PC-3 (cell line): ENCODE results near the gene COL6A2. TPM values are rescaled to one million over a fixed set of nuclear protein-coding genes. Genes with fewer than 3 reads are reported as not detected.

Experiments
- ATAC-seq: fragments of 200-7000 bp; cut with Tn5 transposase; 2 replicates; pipeline ENCODE4 v1.9.1; 2020; ENCODE audit warnings: mild to moderate bottlenecking, moderate library complexity
- BruUV-seq: library from RNA; stranded (reverse); fragments of 400-500 nt; replicated peaks from 2 replicates; lab custom pipeline; 2021; lab: Mats Ljungman, UMichigan
- CTCF ChIA-PET: fragments of 300-600 bp; sonication (Branson Sonifier 250); formaldehyde crosslinking; loops from one replicate; lab custom pipeline; 2022; ENCODE audit warnings: antibody characterized with exemption; lab: Charles Lee
- POLR2A ChIA-PET: fragments of 300-600 bp; sonication (Branson Sonifier 250); formaldehyde crosslinking; loops from one replicate; lab custom pipeline; 2022; ENCODE audit warnings: antibody characterized with exemption; ENCODE audit not compliant: unreplicated experiment; lab: Charles Lee
- DNase-seq: peaks from one replicate; pipeline ENCODE4 v3.0.0-alpha.2; 2015
- H2AFZ ChIP-seq: fragments of 300-600 bp; sonication (generic); 2 replicates; pipeline ENCODE4 v1.6.0; 2016; ENCODE audit warnings: antibody characterized with exemption, low read length
- H3F3A ChIP-seq: fragments of 300-600 bp; sonication (generic); one replicate; pipeline ENCODE4 v1.6.0; 2017; ENCODE audit warnings: antibody characterized with exemption, low read length, control low read depth, mild to moderate bottlenecking; ENCODE audit not compliant: unreplicated experiment
- H3K27ac ChIP-seq: fragments of 300-600 bp; sonication (generic); 2 replicates; pipeline ENCODE4 v1.5.1; 2016; ENCODE audit warnings: mild to moderate bottlenecking, low read length
- H3K27me3 ChIP-seq: fragments of 300-600 bp; sonication (generic); 2 replicates; pipeline ENCODE4 v1.6.1; 2016; ENCODE audit warnings: low read length, mixed read lengths
- H3K36me3 ChIP-seq: fragments of 300-600 bp; sonication (generic); 2 replicates; pipeline ENCODE4 v1.6.1; 2016; ENCODE audit warnings: low read depth, mixed run types, low read length, mixed read lengths
- H3K4me1 ChIP-seq: fragments of 300-600 bp; sonication (generic); 2 replicates; pipeline ENCODE4 v1.5.1; 2016; ENCODE audit warnings: low read length; ENCODE audit not compliant: insufficient read depth
- H3K4me2 ChIP-seq: fragments of 300-600 bp; sonication (generic); 2 replicates; pipeline ENCODE4 v1.6.0; 2016; ENCODE audit warnings: low read length
- H3K4me3 ChIP-seq: fragments of 300-600 bp; sonication (generic); 2 replicates; pipeline ENCODE4 v1.5.1; 2016; ENCODE audit warnings: mild to moderate bottlenecking, low read length, mixed read lengths
- H3K79me2 ChIP-seq: fragments of 300-600 bp; sonication (generic); 2 replicates; pipeline ENCODE4 v1.6.1; 2017; ENCODE audit warnings: low read length, mixed read lengths
- H3K9ac ChIP-seq: fragments of 300-600 bp; sonication (generic); 2 replicates; pipeline ENCODE4 v1.6.0; 2016; ENCODE audit warnings: mild to moderate bottlenecking, low read length
- H3K9me2 ChIP-seq: fragments of 300-600 bp; sonication (generic); replicated peaks from 2 replicates; pipeline ENCODE4 v1.6.1; 2016; ENCODE audit warnings: mixed run types, low read length, mixed read lengths
- H3K9me3 ChIP-seq: fragments of 300-600 bp; sonication (generic); 2 replicates; pipeline ENCODE4 v1.6.1; 2016; ENCODE audit warnings: low read length, mixed read lengths
- H4K20me1 ChIP-seq: fragments of 300-600 bp; sonication (generic); 2 replicates; pipeline ENCODE4 v1.6.1; 2016; ENCODE audit warnings: low read length, mixed read lengths
- CTCF ChIP-seq: fragments of 300-600 bp; sonication (generic); conservative IDR thresholded peaks from 2 replicates; pipeline ENCODE4 v1.5.1; 2017; ENCODE audit warnings: antibody characterized with exemption, low read depth, mild to moderate bottlenecking, low read length
- EZH2 ChIP-seq: fragments of 300-600 bp; sonication (generic); IDR thresholded peaks from one replicate; pipeline ENCODE4 v1.6.1; 2017; ENCODE audit warnings: antibody characterized with exemption, mild to moderate bottlenecking, low read length; ENCODE audit not compliant: unreplicated experiment
- EZH2phosphoT487 ChIP-seq: fragments of 300-600 bp; sonication (generic); IDR thresholded peaks from 2 replicates; pipeline ENCODE4 v1.6.1; 2018; ENCODE audit warnings: mild to moderate bottlenecking, antibody characterized with exemption, low read length, borderline replicate concordance
- intact Hi-C: fragments of 100-400 bp; cut with micrococcal nuclease; formaldehyde crosslinking; loops from 2 replicates; pipeline ENCODE4 v1.9.0; 2023
- total RNA-seq: library from RNA; depleted of rRNA; stranded (reverse); fragments of >200 nt; gene quantifications from 2 replicates; pipeline ENCODE4 v1.2.3, GENCODE V29; 2014

COL6A2 gene
- total RNA-seq, 1 experiment from 2014 or later: 521 TPM

- Histone ChIP-seq H3K4me2 (no peak overlapping the region), H3K4me3 (no peak overlapping the region), H3K27me3 (no peaks in the 10 kb centered on the region), H2AFZ (no peak overlapping the region), H3K4me1 (no peaks in the 10 kb centered on the region), H3K27ac (no peak overlapping the region), H4K20me1 (no peaks in the 10 kb centered on the region), H3K9ac (no peak overlapping the region), H3K9me3 (no peaks in the 10 kb centered on the region), H3F3A (no peaks in the 10 kb centered on the region), H3K9me2 (no peaks in the 10 kb centered on the region), H3K79me2 (no peaks in the 10 kb centered on the region), H3K36me3 (no peaks in the 10 kb centered on the region)
- intact Hi-C loops: no loop called here
- no TSS peak for BruUV-seq
- ChIA-PET POLR2A (no interaction called here), CTCF (no interaction called here)
- no peak for ATAC-seq
- no peak for DNase-seq
- TF ChIP-seq CTCF: no peak
- no peak for TF ChIP-seq EZH2phosphoT487
- no peak for TF ChIP-seq EZH2
Observed at GRCh38 chr21:46091118-46091517, 6.8 kb upstream of the COL6A2 start.

- Histone ChIP-seq H3K79me2 (no peaks in the 10 kb centered on the region), H3K4me1 (no peaks in the 10 kb centered on the region), H3K9me3 (no peaks in the 10 kb centered on the region), H3K4me3 (no peak overlapping the region), H2AFZ (no peak overlapping the region), H3K4me2 (no peak overlapping the region), H3K27me3 (no peaks in the 10 kb centered on the region), H3K36me3 (no peaks in the 10 kb centered on the region), H3K9ac (no peak overlapping the region), H4K20me1 (no peaks in the 10 kb centered on the region), H3K27ac (no peak overlapping the region), H3F3A (no peaks in the 10 kb centered on the region), H3K9me2 (no peaks in the 10 kb centered on the region)
- DNase-seq (no peak), ATAC-seq (no peak)
- CTCF ChIA-PET: no interaction called here
- BruUV-seq: no TSS peak
- TF ChIP-seq CTCF: no peak
- no peak for TF ChIP-seq EZH2phosphoT487
- TF ChIP-seq EZH2: no peak
- POLR2A ChIA-PET: no interaction called here
- intact Hi-C loops: no loop called here
Observed at GRCh38 chr21:46091631-46092025, 6.3 kb upstream of the COL6A2 start.

- no peaks in the 10 kb centered on the region for H3K36me3 ChIP-seq
- no peaks in the 10 kb centered on the region for H3K27me3 ChIP-seq
- no peak overlapping the region for H3K27ac ChIP-seq
- no peaks in the 10 kb centered on the region for H3K79me2 ChIP-seq
- no peaks in the 10 kb centered on the region for H3K9me2 ChIP-seq
- no peaks in the 10 kb centered on the region for H4K20me1 ChIP-seq
- H2AFZ ChIP-seq: no peak overlapping the region
- CTCF ChIA-PET: no interaction called here
- BruUV-seq: no TSS peak
- H3K4me3 ChIP-seq: no peak overlapping the region
- H3F3A ChIP-seq: no peaks in the 10 kb centered on the region
- DNase-seq (no peak), ATAC-seq (no peak)
- no peak overlapping the region for H3K4me2 ChIP-seq
- intact Hi-C loops: no loop called here
- H3K9me3 ChIP-seq: no peaks in the 10 kb centered on the region
- POLR2A ChIA-PET: no interaction called here
- TF ChIP-seq CTCF: no peak
- TF ChIP-seq EZH2: no peak
- no peak for TF ChIP-seq EZH2phosphoT487
- no peak overlapping the region for H3K9ac ChIP-seq
- peaks cover 4% of the 10 kb centered on the region; the same call in 1 of the 2 replicates for H3K4me1 ChIP-seq
Observed at GRCh38 chr21:46092026-46092764, 5.7 kb upstream of the COL6A2 start.
